Small intestine (tissue), 16 donors: ENCODE results near the gene PDX1. TPM values are rescaled to one million over a fixed set of nuclear protein-coding genes. Genes with fewer than 3 reads are reported as not detected.
A peak's percentile ranks its signal among the peaks of the same experiment; 100 is the strongest.

Source experiments
- DNase-seq, 2 donors: peaks; one replicate each; pipeline versions ENCODE4 v3.0.0 to v3.0.0-alpha.2; 2013
- FAIRE-seq: peaks from 2 replicates; lab custom pipeline; 2012; peaks lifted over from hg19 to GRCh38; lab: Jason Lieb, UNC
- H3K27ac ChIP-seq, 3 donors: one replicate each; pipeline ENCODE4 v1.5.1; 2013; ENCODE audit warnings: low read length in 2 of 3, mild to moderate bottlenecking in 2 of 3, control low read depth in 1 of 3, inconsistent platforms in 1 of 3, low read depth in 1 of 3, moderate library complexity in 1 of 3
- H3K27me3 ChIP-seq, 3 donors: one replicate each; pipeline ENCODE4 v1.6.1; 2013; ENCODE audit warnings: low read length in 3 of 3, inconsistent platforms in 1 of 3; ENCODE audit not compliant: control insufficient read depth in 3 of 3, insufficient read depth in 3 of 3
- H3K36me3 ChIP-seq, 3 donors: one replicate each; pipeline ENCODE4 v1.6.1; 2013; ENCODE audit warnings: low read length in 3 of 3, inconsistent platforms in 1 of 3, low read depth in 1 of 3, mild to moderate bottlenecking in 1 of 3, moderate library complexity in 1 of 3; ENCODE audit not compliant: control insufficient read depth in 3 of 3, insufficient read depth in 2 of 3
- H3K4me1 ChIP-seq, 3 donors: one replicate each; pipeline ENCODE4 v1.6.1; 2013; ENCODE audit warnings: low read length in 2 of 3, inconsistent platforms in 1 of 3, low read depth in 1 of 3, mild to moderate bottlenecking in 1 of 3, moderate library complexity in 1 of 3; ENCODE audit not compliant: control insufficient read depth in 3 of 3, insufficient read depth in 2 of 3
- H3K4me3 ChIP-seq, 3 donors: one replicate each; pipeline ENCODE4 v1.5.1; 2013; ENCODE audit warnings: low read length in 3 of 3, control low read depth in 1 of 3, inconsistent platforms in 1 of 3, low read depth in 1 of 3, mild to moderate bottlenecking in 1 of 3, moderate library complexity in 1 of 3
- H3K9me3 ChIP-seq, 2 donors: one replicate each; pipeline ENCODE4 v1.6.1; 2013; ENCODE audit warnings: low read depth in 1 of 2, low read length in 1 of 2; ENCODE audit not compliant: control insufficient read depth in 2 of 2, insufficient read depth in 1 of 2
- WGBS, 3 donors: extraction: QIAGEN DNeasy Blood & Tissue Kit; methylation state at CpG; one replicate each; pipeline ENCODE4 v1.1.7; 2013; 5-methylcytosine and 5-hydroxymethylcytosine counted together
- long read RNA-seq, 10 donors: transcript quantifications; one replicate each; lab custom pipeline, GENCODE V29; 2026
- polyA plus RNA-seq, 4 donors: library from polyadenylated mRNA; stranded (reverse) in 3 of 4; unstranded in 1 of 4; fragments of 200-250 nt in 3 of 4; fragments of 120-200 nt in 1 of 4; gene quantifications; one replicate each; pipeline versions ENCODE4 v1.2.1 to v1.2.3, GENCODE V29; 2013
- donor health status: healthy with polysubstance abuse.
- donor health status: control.
- donor health status: control.
- donor health status: Bipolar disorder and iron deficiency.
- donor health status: healthy.

Gene PDX1
- 10 to 100 TPM in 3 of 4 donors, 1 to 10 TPM in 1; 1.7 to 47.6 (median 31.3) TPM for polyA plus RNA-seq
- long read RNA-seq, donor 1 = 0 reads
- long read RNA-seq, donor 2, transcript PDX1-201 (2 exons, 2,501 nt) = major isoform, 5 of 11 reads
- long read RNA-seq, donor 2, partial matches to known transcripts = 6 of 11 reads
- long read RNA-seq, donor 2, other reads (novel, unspliced or antisense) = 0 of 11 reads
- long read RNA-seq, donor 3, partial matches to known transcripts = 0 of 3 reads
- long read RNA-seq, donor 3, other reads (novel, unspliced or antisense) = 0 of 3 reads
- long read RNA-seq, donor 4 = 0 reads
- long read RNA-seq, donor 5 = 0 reads
- long read RNA-seq, donor 6, transcript PDX1-201 (2 exons, 2,501 nt) = major isoform, 5 of 5 reads
- long read RNA-seq, donor 6, partial matches to known transcripts = 0 of 5 reads
- long read RNA-seq, donor 6, other reads (novel, unspliced or antisense) = 0 of 5 reads
- long read RNA-seq, donor 7 = 0 reads
- long read RNA-seq, donor 8 = 0 reads
- long read RNA-seq, donor 9, partial matches to known transcripts = 0 of 1 reads
- long read RNA-seq, donor 9, other reads (novel, unspliced or antisense) = 0 of 1 reads
- long read RNA-seq, donor 10, partial matches to known transcripts = 0 of 2 reads
- long read RNA-seq, donor 10, other reads (novel, unspliced or antisense) = 0 of 2 reads

DNA sequence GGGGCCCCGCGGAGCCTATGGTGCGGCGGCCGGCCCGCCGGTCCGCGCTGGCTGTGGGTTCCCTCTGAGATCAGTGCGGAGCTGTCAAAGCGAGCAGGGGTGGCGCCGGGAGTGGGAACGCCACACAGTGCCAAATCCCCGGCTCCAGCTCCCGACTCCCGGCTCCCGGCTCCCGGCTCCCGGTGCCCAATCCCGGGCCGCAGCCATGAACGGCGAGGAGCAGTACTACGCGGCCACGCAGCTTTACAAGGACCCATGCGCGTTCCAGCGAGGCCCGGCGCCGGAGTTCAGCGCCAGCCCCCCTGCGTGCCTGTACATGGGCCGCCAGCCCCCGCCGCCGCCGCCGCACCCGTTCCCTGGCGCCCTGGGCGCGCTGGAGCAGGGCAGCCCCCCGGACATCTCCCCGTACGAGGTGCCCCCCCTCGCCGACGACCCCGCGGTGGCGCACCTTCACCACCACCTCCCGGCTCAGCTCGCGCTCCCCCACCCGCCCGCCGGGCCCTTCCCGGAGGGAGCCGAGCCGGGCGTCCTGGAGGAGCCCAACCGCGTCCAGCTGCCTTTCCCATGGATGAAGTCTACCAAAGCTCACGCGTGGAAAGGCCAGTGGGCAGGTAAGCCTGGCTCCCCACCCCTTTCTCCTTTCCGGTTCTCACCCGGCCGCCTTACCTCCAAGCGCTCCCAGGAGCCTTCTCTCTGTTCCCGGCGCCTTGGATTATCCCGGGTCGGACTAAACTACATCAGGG lies at the start of gene PDX1:
Gene PDX1 (plus strand): TSS at position 67 of the 743 bp plus-strand sequence. CDS start 139 bp downstream, at position 206.
- Histone ChIP-seq H3K9me3 (no peaks in the 10 kb centered on the region), H3K4me1 (peaks cover 0 to 26% (median 0%) of the 10 kb centered on the region in 3 donors), H3K4me3 (peak within 1 kb of the TSS in 2 of 3 donors; percentile 76 to 90), H3K27me3 (peaks cover 0 to 69% (median 46%) of the 10 kb centered on the region in 3 donors), H3K27ac (peak within 1 kb of the TSS; percentile 70 to 85 (median 80)), H3K36me3 (peaks cover 0 to 33% (median 0%) of the 10 kb centered on the region in 3 donors)
- peak; percentile 91 for DNase-seq
- 2% methylated on average over 45 to 76 of the region's 76 CpGs for whole genome bisulfite sequencing, 3 donors
- FAIRE-seq = no peak

GRCh38 chr13:27878274-27878673 lies 41.5 kb upstream of the PDX1 start:
- DNase-seq = no peak
- FAIRE-seq = no peak
- Histone ChIP-seq H3K4me1 (no peaks in the 10 kb centered on the region), H3K36me3 (no peaks in the 10 kb centered on the region), H3K9me3 (peaks cover 0 to 2% of the 10 kb centered on the region in 2 donors), H3K27ac (no peak overlapping the region), H3K27me3 (peaks cover 0 to 7% (median 0%) of the 10 kb centered on the region in 3 donors), H3K4me3 (no peak overlapping the region)
- WGBS, 3 donors = 84 to 89% (median 89%) methylated on average over 5 of the region's 5 CpGs

GRCh38 chr13:27889471-27889870 lies 30.3 kb upstream of the PDX1 start:
- no peaks in the 10 kb centered on the region for H3K9me3 ChIP-seq
- H3K27ac ChIP-seq = no peak overlapping the region
- WGBS, 3 donors = 9 to 17% (median 16%) methylated on average over 5 of the region's 5 CpGs

DNA sequence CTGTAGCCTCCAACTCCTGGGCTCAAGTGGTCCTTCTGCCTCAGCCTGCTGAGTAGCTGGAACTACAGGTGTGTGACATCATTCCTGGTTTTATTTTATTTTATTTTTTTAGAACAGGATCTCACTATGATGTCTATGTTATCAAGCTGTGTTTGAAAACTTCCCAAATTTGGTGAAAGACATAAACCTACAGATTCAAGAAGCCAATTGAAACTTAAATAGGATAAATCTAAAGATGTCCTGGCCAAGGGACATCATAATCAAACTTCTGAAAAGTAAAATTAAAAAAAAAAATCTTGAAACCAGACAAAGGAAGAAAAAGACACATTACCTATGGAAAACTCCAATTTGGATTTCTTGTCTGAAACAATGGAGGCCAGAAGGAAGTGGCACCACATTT lies 23.1 kb upstream of the PDX1 start:
- H3K27me3 ChIP-seq = no peaks in the 10 kb centered on the region
- DNase-seq = no peak
- peaks cover 0 to 2% of the 10 kb centered on the region in 2 donors for H3K9me3 ChIP-seq
- FAIRE-seq = no peak
- no peak overlapping the region for H3K27ac ChIP-seq
- H3K4me3 ChIP-seq = no peak overlapping the region
- peaks cover 0 to under 1% (median 0%) of the 10 kb centered on the region in 3 donors for H3K4me1 ChIP-seq
- no peaks in the 10 kb centered on the region for H3K36me3 ChIP-seq

More at GRCh38 chr13:27889471-27889870, 30.3 kb upstream of the PDX1 start:
- no peaks in the 10 kb centered on the region for H3K4me1 ChIP-seq
- no peaks in the 10 kb centered on the region for H3K36me3 ChIP-seq
- H3K27me3 ChIP-seq = no peaks in the 10 kb centered on the region
- DNase-seq = peak in 1 of 2 donors; percentile 70
- no peak for FAIRE-seq
- H3K4me3 ChIP-seq = no peak overlapping the region

DNA sequence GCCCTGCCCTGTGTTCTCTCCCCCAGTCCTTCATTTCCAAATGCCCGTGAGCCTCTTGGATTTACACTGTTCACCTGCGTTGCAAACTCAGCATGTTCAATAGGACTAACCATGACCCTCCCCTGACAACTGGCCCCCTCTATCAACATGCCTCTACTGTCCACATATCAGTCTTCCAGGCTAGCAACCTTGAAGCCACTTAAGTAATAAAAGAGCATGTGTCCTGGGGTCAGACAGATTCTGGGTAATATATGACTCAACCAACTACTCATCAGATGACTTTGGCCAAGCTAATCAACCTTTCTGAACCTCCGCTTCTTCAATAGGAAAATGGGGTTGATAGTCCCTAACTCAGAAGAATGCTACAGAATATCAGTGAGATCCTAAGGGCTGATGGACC lies 15.1 kb upstream of the PDX1 start:
- H3K4me3 ChIP-seq = no peak overlapping the region
- DNase-seq = peak in 1 of 2 donors; percentile 65
- H3K36me3 ChIP-seq = no peaks in the 10 kb centered on the region
- 87 to 93% (median 88%) methylated on average over 3 of the region's 3 CpGs for WGBS, 3 donors
- peaks cover 0 to 6% (median 0%) of the 10 kb centered on the region in 3 donors for H3K27me3 ChIP-seq
- peak overlapping the region in 1 of 3 donors; percentile 76 for H3K27ac ChIP-seq
- H3K4me1 ChIP-seq = peaks cover 0 to 44% (median 8%) of the 10 kb centered on the region in 3 donors
- FAIRE-seq = no peak
- no peaks in the 10 kb centered on the region for H3K9me3 ChIP-seq

DNA sequence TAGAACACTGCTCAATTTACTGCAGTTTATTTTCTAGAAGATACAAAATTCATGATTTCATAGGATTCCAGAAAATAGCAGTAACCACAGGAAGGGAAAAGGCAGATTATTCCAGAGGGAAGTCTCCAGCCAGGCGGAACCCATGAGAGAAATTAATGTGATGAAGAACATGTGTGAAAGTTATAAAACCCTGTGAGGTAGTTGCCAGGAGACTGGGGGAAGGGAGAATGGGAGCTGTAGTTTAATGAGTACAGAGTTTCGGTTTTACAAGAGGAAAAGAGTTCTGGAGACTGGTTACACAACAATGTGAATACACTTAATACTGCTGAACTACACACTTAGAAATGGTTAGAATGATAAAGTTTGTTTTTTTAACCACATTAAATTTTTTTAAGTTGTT lies 14.2 kb upstream of the PDX1 start:
- H3K36me3 ChIP-seq = no peaks in the 10 kb centered on the region
- H3K27me3 ChIP-seq = peaks cover 0 to 6% (median 0%) of the 10 kb centered on the region in 3 donors
- FAIRE-seq (no peak), DNase-seq (peak; percentile 65 to 75)
- H3K4me1 ChIP-seq = peaks cover 0 to 54% (median 10%) of the 10 kb centered on the region in 3 donors
- WGBS, 3 donors = 15 to 57% (median 37%) methylated on average over 2 of the region's 2 CpGs
- peak overlapping the region in 1 of 3 donors; percentile 76 for H3K27ac ChIP-seq
- H3K9me3 ChIP-seq = no peaks in the 10 kb centered on the region
- H3K4me3 ChIP-seq = no peak overlapping the region

GRCh38 chr13:27907121-27907787 lies 12.5 kb upstream of the PDX1 start:
- FAIRE-seq = no peak

More at GRCh38 chr13:27907121-27907787, 12.5 kb upstream of the PDX1 start:
- peaks cover 0 to 59% (median 12%) of the 10 kb centered on the region in 3 donors for H3K4me1 ChIP-seq
- WGBS, 3 donors = 36 to 63% (median 47%) methylated on average over 6 of the region's 6 CpGs
- H3K4me3 ChIP-seq = no peak overlapping the region
- H3K9me3 ChIP-seq = no peaks in the 10 kb centered on the region
- peak overlapping the region in 2 of 3 donors; percentile 8 to 24 for H3K27ac ChIP-seq
- H3K27me3 ChIP-seq = peaks cover 0 to 6% (median 0%) of the 10 kb centered on the region in 3 donors
- DNase-seq = peak; percentile 71 to 81
- no peaks in the 10 kb centered on the region for H3K36me3 ChIP-seq
